ENCODE data around the gene LGR4. TPM values are rescaled to one million over a fixed set of nuclear protein-coding genes. Genes with fewer than 3 reads are reported as not detected.

The LGR4 gene
- total RNA-seq, 1 donor = 56.1 TPM

DNA sequence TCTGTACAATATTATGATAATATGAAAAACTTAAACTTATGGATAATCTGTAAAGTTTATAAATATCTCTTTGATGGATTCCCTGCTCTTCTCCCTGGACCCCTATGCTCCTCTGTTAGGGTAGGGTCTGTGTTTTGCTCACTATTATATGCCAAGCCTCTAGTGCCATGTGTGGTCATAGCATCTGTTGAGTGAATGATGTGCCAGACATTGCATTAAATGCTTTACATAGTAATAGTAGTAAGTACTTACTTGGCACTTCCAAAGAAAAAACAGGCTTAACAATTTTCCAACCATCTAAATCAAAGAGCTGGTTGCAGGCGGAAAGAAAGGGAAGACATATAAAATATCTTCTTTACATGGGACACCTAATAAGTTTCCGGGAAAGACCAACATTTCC, 46.8 kb downstream of the LGR4 start:
- no peak overlapping the region for H3K4me2 ChIP-seq (ENCODE audit: insufficient read depth, low read length)
- H3K4me3 ChIP-seq (ENCODE audit: insufficient read depth, low read length) = no peak overlapping the region
- H4K20me1 ChIP-seq (ENCODE audit: insufficient read depth, low read length) = peaks cover 18% of the 10 kb centered on the region
- no peak overlapping the region for H2AFZ ChIP-seq (ENCODE audit: low read length)
- H3K27me3 ChIP-seq (ENCODE audit: insufficient read depth, low read length) = no peaks in the 10 kb centered on the region
- H3K79me2 ChIP-seq (ENCODE audit: insufficient read depth, low read length) = peaks cover 71% of the 10 kb centered on the region
- TF ChIP-seq, protein P1, sequence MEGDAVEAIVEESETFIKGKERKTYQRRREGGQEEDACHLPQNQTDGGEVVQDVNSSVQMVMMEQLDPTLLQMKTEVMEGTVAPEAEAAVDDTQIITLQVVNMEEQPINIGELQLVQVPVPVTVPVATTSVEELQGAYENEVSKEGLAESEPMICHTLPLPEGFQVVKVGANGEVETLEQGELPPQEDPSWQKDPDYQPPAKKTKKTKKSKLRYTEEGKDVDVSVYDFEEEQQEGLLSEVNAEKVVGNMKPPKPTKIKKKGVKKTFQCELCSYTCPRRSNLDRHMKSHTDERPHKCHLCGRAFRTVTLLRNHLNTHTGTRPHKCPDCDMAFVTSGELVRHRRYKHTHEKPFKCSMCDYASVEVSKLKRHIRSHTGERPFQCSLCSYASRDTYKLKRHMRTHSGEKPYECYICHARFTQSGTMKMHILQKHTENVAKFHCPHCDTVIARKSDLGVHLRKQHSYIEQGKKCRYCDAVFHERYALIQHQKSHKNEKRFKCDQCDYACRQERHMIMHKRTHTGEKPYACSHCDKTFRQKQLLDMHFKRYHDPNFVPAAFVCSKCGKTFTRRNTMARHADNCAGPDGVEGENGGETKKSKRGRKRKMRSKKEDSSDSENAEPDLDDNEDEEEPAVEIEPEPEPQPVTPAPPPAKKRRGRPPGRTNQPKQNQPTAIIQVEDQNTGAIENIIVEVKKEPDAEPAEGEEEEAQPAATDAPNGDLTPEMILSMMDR (IDR thresholded peaks at IDR 0.05; ENCODE audit: extremely low read depth, low read depth, low read length) = no peak
- H3K36me3 ChIP-seq (ENCODE audit: insufficient read depth, low read length) = no peaks in the 10 kb centered on the region
- no peak for DNase-seq (ENCODE audit: insufficient read length, low spot score, missing footprints)
- H3K27ac ChIP-seq (ENCODE audit: low read depth, low read length) = no peak overlapping the region
- H3K4me1 ChIP-seq (ENCODE audit: insufficient read depth, low read length) = peaks cover 47% of the 10 kb centered on the region
- H3K9me3 ChIP-seq (ENCODE audit: low read depth, low read length) = no peaks in the 10 kb centered on the region

DNA sequence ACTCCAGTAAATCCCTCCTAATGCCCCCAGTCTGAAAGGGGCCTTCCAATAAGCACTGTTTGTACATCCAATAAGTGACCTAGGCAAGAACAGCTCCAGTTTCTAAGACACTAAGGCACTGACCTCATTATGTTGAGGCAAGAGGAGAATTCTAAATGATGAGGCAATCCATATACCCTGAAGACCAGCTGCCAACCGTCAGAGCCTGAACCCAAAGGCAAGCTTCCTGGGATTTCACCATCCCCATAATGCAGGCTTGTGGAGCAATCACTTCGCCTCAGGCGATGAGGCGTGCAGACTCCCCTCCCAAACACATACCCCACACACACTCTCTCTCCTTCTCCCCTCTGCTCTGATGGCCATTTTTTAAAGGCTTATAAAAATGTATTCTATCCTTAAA, 49.5 kb downstream of the LGR4 start:
- Histone ChIP-seq H2AFZ (ENCODE audit: low read length) (no peak overlapping the region), H3K4me3 (ENCODE audit: insufficient read depth, low read length) (no peak overlapping the region), H3K4me2 (ENCODE audit: insufficient read depth, low read length) (no peak overlapping the region), H3K9me3 (ENCODE audit: low read depth, low read length) (no peaks in the 10 kb centered on the region), H3K27ac (ENCODE audit: low read depth, low read length) (peak overlapping the region; percentile 47), H3K4me1 (ENCODE audit: insufficient read depth, low read length) (peaks cover 35% of the 10 kb centered on the region), H4K20me1 (ENCODE audit: insufficient read depth, low read length) (peaks cover 14% of the 10 kb centered on the region), H3K36me3 (ENCODE audit: insufficient read depth, low read length) (no peaks in the 10 kb centered on the region), H3K27me3 (ENCODE audit: insufficient read depth, low read length) (no peaks in the 10 kb centered on the region), H3K79me2 (ENCODE audit: insufficient read depth, low read length) (peaks cover 65% of the 10 kb centered on the region)
- DNase-seq (ENCODE audit: insufficient read length, low spot score, missing footprints) = peak; percentile 38
- TF ChIP-seq, protein P1 (IDR thresholded peaks at IDR 0.05; ENCODE audit: extremely low read depth, low read depth, low read length) = no peak

DNA sequence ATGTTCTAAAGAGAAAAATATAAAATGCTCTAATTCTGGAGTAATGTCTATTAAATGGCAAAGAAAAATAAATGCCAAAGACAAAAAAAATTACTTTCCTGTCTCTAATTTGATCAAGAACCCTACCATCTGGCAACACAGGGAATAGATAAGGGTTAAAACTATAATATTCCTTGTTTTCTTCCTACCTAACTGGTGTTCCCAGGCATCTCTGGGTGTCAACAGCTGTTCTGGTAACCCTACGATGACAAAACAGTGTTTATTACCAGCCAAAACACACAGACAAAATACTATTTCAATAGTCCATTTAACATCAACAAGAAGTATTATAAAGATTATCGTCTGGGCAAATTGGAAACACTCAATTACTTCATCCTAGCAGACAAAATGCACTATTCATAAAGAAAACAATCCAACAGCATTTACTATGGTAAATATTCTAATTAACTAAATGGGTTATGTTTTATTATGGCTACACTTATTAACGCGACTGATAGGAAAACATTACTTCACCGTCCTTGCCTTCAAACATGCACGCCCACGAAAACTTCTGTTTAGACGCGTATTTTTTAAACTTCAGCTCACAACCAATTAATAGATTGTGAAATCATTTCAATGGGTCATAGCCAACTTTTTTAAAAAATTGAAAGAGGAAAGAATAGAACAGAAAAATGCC, 50.6 kb downstream of the LGR4 start:
- no peak overlapping the region for H2AFZ ChIP-seq (ENCODE audit: low read length)
- peaks cover 24% of the 10 kb centered on the region for H3K4me1 ChIP-seq (ENCODE audit: insufficient read depth, low read length)
- DNase-seq (ENCODE audit: insufficient read length, low spot score, missing footprints) = no peak
- H3K36me3 ChIP-seq (ENCODE audit: insufficient read depth, low read length) = no peaks in the 10 kb centered on the region
- H4K20me1 ChIP-seq (ENCODE audit: insufficient read depth, low read length) = peaks cover 19% of the 10 kb centered on the region
- H3K4me3 ChIP-seq (ENCODE audit: insufficient read depth, low read length) = no peak overlapping the region
- TF ChIP-seq, protein P1 (IDR thresholded peaks at IDR 0.05; ENCODE audit: extremely low read depth, low read depth, low read length) = no peak
- H3K9me3 ChIP-seq (ENCODE audit: low read depth, low read length) = no peaks in the 10 kb centered on the region
- H3K4me2 ChIP-seq (ENCODE audit: insufficient read depth, low read length) = no peak overlapping the region
- H3K79me2 ChIP-seq (ENCODE audit: insufficient read depth, low read length) = peaks cover 72% of the 10 kb centered on the region
- no peak overlapping the region for H3K27ac ChIP-seq (ENCODE audit: low read depth, low read length)
- no peaks in the 10 kb centered on the region for H3K27me3 ChIP-seq (ENCODE audit: insufficient read depth, low read length)

DNA sequence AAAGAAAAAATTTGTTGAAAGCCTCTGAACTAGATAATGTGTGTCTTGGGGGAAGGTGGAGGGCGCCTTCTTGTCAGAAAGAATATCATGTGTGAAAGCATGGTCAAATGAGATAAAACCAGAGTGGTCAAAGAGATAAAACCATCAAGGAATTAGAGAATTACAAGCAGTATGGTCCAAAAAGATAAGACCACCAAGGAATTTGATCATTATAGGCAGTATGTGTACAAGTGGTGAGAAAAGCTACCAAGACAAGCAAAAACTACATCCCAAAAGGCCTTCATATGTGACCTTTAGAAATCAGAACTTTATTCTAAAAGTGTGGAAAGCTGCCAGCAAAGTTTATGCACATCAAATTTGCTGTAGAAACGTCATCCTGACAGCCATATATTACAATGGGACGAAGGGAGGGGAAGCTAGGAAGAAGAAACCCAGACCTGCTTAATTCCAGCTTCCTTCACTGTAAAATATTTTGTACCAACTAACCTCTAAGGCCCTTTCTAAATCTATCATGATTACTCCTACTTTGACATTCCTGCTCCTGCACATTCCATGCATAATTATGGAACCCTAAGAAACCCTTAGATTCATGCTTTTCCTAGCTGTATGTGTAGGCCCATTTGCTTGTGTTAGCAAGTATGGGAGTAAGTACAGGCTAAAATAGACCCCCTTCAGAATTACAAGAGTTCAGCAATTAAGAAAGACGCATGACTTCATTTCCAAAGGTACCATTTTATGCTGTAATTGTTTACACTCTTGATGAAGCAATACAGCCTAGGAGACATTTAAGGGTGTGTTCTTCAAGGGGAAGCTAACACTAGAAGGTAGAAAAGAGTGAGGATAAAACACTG, 51.6 kb downstream of the LGR4 start:
- H3K79me2 ChIP-seq (ENCODE audit: insufficient read depth, low read length) = peaks cover 72% of the 10 kb centered on the region
- DNase-seq (ENCODE audit: insufficient read length, low spot score, missing footprints) = no peak
- no peaks in the 10 kb centered on the region for H3K36me3 ChIP-seq (ENCODE audit: insufficient read depth, low read length)
- H3K4me3 ChIP-seq (ENCODE audit: insufficient read depth, low read length) = no peak overlapping the region
- no peaks in the 10 kb centered on the region for H3K9me3 ChIP-seq (ENCODE audit: low read depth, low read length)
- H4K20me1 ChIP-seq (ENCODE audit: insufficient read depth, low read length) = peaks cover 19% of the 10 kb centered on the region
- H3K27ac ChIP-seq (ENCODE audit: low read depth, low read length) = no peak overlapping the region
- peaks cover 21% of the 10 kb centered on the region for H3K4me1 ChIP-seq (ENCODE audit: insufficient read depth, low read length)
- no peak overlapping the region for H2AFZ ChIP-seq (ENCODE audit: low read length)
- TF ChIP-seq, protein P1 (IDR thresholded peaks at IDR 0.05; ENCODE audit: extremely low read depth, low read depth, low read length) = no peak
- H3K27me3 ChIP-seq (ENCODE audit: insufficient read depth, low read length) = no peaks in the 10 kb centered on the region
- no peak overlapping the region for H3K4me2 ChIP-seq (ENCODE audit: insufficient read depth, low read length)
